Breast epithelium (tissue), 3 donors: ENCODE data around the gene SEC24C.
"Not testable (repeated sequence)": the region's sequence is repeated elsewhere in the genome, so short reads cannot be mapped to it uniquely, and the experiment has no call there.

Experiments used
- POLR2AphosphoS5 ChIP-seq, 3 donors: sonication (generic); formaldehyde crosslinking; IDR thresholded peaks; one replicate each; pipeline ENCODE4 v1.6.1; 2017; ENCODE audit warnings: antibody characterized with exemption in 3 of 3
- TF ChIP-seq, protein P1 (sequence below), 3 donors: fragments of 450-650 bp; IDR thresholded peaks; one replicate each; pipeline ENCODE4 v1.5.1; 2016 to 2017; ENCODE audit warnings: antibody characterized with exemption in 3 of 3, mild to moderate bottlenecking in 3 of 3, moderate library complexity in 3 of 3

DNA sequence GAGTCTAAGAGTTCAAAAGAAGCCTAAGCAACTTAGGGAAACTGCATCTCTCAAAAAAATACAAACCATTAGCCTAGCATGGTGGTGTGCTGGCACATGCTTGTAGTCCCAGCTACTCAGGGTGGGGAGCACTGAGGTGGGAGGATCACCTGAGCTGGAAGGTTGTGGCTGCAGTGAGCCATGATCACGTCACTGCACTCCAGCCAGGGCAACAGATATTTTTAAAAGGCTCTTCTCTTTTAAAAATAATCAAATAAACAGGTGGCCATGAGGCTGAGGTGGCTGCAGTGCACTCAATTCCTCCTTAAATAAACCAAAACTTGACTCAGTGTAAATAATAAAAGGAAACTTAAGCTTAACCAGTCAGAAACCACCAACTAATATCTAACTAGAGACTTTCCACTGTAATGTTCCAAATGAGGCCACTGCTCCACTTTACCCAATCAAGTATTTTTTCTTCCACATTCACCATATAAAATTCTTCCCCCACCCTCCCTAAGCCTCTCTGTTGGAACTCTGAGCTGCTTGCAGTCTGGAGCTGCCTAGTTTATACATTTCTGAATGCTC, 38.6 kb upstream of the SEC24C start:
- TF ChIP-seq, protein P1, sequence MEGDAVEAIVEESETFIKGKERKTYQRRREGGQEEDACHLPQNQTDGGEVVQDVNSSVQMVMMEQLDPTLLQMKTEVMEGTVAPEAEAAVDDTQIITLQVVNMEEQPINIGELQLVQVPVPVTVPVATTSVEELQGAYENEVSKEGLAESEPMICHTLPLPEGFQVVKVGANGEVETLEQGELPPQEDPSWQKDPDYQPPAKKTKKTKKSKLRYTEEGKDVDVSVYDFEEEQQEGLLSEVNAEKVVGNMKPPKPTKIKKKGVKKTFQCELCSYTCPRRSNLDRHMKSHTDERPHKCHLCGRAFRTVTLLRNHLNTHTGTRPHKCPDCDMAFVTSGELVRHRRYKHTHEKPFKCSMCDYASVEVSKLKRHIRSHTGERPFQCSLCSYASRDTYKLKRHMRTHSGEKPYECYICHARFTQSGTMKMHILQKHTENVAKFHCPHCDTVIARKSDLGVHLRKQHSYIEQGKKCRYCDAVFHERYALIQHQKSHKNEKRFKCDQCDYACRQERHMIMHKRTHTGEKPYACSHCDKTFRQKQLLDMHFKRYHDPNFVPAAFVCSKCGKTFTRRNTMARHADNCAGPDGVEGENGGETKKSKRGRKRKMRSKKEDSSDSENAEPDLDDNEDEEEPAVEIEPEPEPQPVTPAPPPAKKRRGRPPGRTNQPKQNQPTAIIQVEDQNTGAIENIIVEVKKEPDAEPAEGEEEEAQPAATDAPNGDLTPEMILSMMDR (IDR thresholded peaks at IDR 0.05) = not testable (repeated sequence)
- not testable (repeated sequence) for TF ChIP-seq POLR2AphosphoS5 (IDR thresholded peaks at IDR 0.05)
